ENCODE measurements around the gene EIF6. TPM values are rescaled to one million over a fixed set of nuclear protein-coding genes. Genes with fewer than 3 reads are reported as not detected.

Gene EIF6
- total RNA-seq, 1 experiment from 2014 or later, result 228 TPM

GRCh38 chr20:35314816-35315631, 30.5 kb upstream of the EIF6 start:
- DNase-seq (ENCODE audit: low spot score), result peak; percentile 67

- peak; percentile 98 for DNase-seq (ENCODE audit: low spot score)
Observed at GRCh38 chr20:35312318-35312717, 27.7 kb upstream of the EIF6 start.

DNA sequence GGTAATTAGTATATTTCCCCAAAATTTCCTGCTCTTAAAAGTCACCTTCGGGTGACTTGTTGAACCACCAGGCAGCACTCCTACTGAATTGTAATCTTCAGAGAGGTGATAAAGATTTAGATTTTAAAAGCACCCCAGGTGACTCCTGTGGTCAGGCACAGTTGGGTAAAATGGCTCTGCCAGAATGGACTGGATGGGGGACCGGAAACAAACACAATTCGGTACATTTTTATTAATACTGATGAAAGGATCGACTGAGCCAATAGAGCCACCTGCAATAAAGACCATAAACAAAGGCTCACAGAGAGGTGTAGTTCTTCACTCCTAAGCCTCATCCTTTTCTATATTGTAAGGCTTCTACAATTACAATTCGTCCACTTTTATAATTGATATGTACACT, 27.2 kb upstream of the EIF6 start:
- DNase-seq (ENCODE audit: low spot score), result no peak

DNA sequence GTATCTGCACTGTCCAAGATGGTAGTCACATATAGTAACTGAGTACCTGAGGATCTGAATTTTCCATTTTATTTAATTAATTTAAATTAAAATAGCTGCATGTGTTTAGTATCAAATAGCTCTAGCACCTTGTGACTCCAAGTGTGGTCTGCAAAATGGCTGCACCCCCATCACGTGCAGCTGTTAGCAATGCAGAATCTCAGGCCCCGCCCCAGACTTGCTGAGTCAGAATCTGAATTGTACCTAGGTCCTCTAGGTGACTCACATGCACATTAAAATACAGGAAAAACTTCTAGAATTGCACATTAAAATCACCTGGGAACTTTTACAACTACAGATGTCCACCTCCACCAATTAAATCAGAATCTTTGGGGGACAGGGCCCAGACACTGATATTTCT, 26.8 kb upstream of the EIF6 start:
- peak; percentile 89 for DNase-seq (ENCODE audit: low spot score)

DNA sequence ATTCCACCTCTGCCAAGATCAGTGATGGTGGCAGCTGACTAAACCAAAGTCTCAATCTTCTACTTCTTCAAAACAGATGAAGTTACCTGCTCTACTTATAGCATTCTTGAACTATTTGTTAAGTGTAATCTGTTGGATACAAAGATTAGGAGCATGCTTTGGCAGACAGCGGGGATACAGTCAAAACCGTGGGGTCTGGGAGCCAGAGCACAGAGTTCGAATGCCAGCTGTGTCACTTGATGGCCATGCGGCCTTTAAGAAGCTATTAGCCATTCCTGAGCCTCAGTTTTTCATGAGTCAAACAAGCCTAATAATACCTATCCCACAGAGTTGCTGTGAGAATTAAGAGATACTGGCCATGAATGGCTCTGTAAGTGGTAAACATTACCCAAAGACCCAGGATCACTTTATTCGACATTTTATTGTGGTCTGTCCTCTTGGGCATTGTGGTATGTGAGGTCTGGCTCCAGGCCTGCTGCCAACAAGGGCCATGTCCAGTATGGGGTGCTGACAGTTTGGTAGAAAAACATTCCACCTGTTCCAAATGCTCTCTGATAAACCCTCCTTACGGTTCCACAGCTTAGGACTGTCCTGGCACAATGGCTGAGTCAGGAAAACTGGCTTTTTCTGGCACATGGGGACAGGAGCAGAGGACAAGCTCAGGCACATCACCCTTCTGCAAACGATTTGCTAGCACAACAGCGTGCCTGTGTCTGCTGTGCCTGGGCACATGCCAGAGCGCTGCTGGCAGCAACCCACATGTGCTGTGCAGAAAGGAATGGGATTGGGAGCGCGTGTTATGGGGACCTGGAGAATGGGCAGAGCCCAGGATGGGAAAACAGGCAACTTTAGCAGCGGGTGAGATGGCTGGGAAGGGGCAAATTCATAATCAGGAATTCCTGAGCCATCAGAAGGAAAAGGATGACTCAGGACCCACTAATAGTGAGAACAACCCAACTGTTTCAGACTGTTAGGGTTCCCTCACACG, 23.4 kb upstream of the EIF6 start:
- DNase-seq (ENCODE audit: low spot score), result peak; percentile 93

GRCh38 chr20:35306931-35307517, 22.5 kb upstream of the EIF6 start:
- DNase-seq (ENCODE audit: low spot score), result peak; percentile 85

- DNase-seq (ENCODE audit: low spot score), result peak; percentile 97
Observed at GRCh38 chr20:35305682-35306556, 21.3 kb upstream of the EIF6 start.

GRCh38 chr20:35304956-35305355, 20.4 kb upstream of the EIF6 start:
- DNase-seq (ENCODE audit: low spot score), result no peak

GRCh38 chr20:35303735-35304491, 19.3 kb upstream of the EIF6 start:
- DNase-seq (ENCODE audit: low spot score), result peak; percentile 91

DNA sequence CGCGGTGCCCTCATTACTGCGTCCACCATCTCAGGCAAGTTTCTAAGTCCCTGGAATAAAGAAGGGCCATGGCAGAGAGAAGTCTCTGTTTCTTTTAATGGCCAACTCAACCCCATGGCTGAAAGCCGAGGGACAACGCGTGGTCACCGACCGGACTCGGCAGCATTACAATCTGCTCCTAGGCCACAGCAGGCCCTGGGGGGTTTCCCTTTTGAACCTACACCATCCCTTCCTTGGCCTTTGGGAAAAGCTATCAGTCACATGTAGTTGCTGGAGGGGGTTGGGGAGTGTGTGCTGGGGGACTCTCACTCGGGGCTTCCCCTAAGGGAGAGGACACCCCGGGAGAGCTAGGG, 18.8 kb upstream of the EIF6 start:
- DNase-seq (ENCODE audit: low spot score), result no peak

- DNase-seq (ENCODE audit: low spot score), result peak; percentile 72
Observed at GRCh38 chr20:35302421-35303335, 18.1 kb upstream of the EIF6 start.

DNA sequence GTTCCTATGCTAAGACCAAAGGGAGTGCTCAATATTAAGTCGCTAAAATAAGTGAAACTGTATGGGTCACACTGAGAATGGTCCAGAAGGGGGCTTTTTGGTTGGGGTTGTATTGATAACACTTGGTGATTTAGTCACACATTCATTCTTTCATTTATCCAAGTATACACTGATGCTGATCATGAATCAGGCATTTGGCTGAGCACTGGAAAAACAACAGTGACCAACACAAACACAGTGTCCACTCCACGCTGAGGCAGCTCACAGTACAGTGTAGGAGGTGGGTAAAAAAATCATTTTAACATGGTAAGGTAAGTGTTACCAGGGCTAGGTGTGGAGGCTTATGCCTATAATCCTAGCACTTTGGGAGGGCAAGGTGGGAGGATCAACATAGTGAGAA, 16.9 kb upstream of the EIF6 start:
- no peak for DNase-seq (ENCODE audit: low spot score)

GRCh38 chr20:35300469-35301262, 16.1 kb upstream of the EIF6 start:
- DNase-seq (ENCODE audit: low spot score), result no peak

DNA sequence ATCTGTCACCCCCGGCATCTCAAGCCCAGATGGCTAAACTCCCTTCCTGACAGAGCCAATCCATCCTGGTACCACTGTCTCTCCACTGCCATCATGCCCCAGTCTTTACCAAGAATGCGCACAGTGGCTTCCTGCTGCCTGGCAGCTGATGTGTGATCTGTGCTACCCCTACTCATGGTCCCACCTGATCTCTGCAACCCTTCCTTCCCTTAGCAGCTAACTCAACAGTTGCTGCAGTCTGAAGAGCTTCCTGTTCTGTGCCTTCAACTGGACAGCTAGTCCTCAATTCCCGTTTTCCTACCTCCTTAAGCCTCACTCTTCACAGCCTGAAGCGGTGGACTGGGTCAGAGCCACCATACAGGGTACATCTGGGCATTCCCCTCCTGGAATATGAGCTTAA, 15.2 kb upstream of the EIF6 start:
- no peak for DNase-seq (ENCODE audit: low spot score)

DNA sequence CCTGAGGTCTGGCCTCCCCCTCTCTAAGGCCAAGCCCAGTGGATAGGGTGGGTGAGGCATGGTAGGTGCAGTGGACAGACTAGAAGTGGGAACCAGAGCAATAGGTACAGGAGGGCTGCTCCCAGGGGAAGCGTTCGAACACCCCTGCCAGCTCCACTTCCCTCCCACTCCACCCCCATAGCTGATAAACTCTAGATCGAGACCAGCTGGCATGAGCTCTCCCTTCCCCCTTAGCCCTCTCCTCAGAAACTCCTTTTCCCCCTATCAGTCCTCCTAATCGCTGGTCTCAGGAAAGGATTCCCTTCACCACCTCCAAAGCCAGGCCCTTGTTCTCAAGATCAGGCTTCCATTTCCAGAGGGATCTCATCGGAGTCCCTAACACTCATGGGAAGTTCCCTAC, 13.7 kb upstream of the EIF6 start:
- DNase-seq (ENCODE audit: low spot score), result no peak

GRCh38 chr20:35297740-35298139, 13.2 kb upstream of the EIF6 start:
- no peak for DNase-seq (ENCODE audit: low spot score)

DNA sequence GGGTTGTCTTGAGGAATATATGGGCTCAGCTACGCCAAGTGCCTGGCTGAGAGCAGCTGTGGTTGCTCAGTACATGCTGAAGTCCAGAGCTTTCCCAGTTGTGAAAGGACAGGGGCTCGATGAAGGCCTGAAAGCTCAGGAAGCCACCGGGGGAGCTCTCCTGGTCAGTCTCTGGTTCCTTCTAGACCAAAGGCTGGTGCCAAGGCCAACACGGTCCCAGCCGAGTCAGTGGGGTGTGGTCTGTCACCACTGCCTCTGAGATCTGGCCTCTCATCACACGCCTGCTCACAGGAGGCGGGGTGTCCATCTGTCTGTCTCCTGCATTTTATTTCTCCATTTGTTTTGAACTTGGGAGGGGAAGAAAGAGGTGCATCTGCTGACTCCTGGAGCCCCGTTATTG, 12.6 kb upstream of the EIF6 start:
- no peak for DNase-seq (ENCODE audit: low spot score)

- no peak for DNase-seq (ENCODE audit: low spot score)
Observed at GRCh38 chr20:35296101-35296554, 11.6 kb upstream of the EIF6 start.

GRCh38 chr20:35295674-35296073, 11.1 kb upstream of the EIF6 start:
- DNase-seq (ENCODE audit: low spot score), result no peak
